Measurements from ENCODE around the gene GAPDH. TPM values are rescaled to one million over a fixed set of nuclear protein-coding genes. Genes with fewer than 3 reads are reported as not detected.

GAPDH gene
- total RNA-seq: 4,775 and 7,237 TPM in 2 replicates

DNA sequence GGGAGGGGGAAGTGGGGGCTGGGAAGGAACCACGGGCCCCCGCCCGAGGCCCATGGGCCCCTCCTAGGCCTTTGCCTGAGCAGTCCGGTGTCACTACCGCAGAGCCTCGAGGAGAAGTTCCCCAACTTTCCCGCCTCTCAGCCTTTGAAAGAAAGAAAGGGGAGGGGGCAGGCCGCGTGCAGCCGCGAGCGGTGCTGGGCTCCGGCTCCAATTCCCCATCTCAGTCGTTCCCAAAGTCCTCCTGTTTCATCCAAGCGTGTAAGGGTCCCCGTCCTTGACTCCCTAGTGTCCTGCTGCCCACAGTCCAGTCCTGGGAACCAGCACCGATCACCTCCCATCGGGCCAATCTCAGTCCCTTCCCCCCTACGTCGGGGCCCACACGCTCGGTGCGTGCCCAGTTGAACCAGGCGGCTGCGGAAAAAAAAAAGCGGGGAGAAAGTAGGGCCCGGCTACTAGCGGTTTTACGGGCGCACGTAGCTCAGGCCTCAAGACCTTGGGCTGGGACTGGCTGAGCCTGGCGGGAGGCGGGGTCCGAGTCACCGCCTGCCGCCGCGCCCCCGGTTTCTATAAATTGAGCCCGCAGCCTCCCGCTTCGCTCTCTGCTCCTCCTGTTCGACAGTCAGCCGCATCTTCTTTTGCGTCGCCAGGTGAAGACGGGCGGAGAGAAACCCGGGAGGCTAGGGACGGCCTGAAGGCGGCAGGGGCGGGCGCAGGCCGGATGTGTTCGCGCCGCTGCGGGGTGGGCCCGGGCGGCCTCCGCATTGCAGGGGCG lies at the start of gene GAPDH:
Gene GAPDH, plus strand, starts transcription at position 595 of the 772 bp plus-strand sequence. CDS start 316 bp downstream, outside the sequence.

DNA sequence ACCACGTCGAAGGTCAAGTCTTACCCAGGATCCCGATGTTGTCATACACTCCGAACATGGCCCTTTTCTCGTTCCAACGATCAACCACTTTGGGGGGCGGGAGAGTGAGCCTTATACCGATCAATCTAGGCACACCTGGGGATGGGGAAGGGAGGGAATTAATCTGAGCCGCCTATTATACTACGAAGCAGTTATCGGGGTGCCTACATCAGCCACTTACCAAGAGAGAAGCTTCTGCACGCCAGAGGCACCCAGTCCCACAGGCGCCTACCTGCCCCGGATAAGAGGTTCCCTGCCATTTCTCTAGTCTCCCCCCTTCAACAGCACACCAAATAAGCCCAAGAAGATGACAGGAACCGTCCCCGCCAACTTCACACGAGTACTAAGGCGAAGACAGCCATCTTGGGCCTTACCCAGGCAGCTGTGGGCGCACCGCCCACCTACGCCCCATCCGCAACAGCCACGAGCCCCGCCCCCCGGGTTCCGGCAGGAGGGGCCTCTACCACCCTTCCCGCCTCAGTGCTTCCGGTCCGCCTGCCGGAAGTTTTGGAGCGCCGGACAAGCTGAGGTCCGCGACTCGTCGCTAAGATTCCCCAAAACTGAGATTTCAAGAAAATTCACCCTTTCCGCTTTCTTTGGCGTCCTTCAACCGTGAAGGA lies 41.4 kb upstream of the GAPDH start, which contains the start of gene MRPL51:
Gene MRPL51, minus strand, starts transcription at position 425 of the 659 bp plus-strand sequence. Its CDS starts 126 bp downstream, at position 299.

DNA sequence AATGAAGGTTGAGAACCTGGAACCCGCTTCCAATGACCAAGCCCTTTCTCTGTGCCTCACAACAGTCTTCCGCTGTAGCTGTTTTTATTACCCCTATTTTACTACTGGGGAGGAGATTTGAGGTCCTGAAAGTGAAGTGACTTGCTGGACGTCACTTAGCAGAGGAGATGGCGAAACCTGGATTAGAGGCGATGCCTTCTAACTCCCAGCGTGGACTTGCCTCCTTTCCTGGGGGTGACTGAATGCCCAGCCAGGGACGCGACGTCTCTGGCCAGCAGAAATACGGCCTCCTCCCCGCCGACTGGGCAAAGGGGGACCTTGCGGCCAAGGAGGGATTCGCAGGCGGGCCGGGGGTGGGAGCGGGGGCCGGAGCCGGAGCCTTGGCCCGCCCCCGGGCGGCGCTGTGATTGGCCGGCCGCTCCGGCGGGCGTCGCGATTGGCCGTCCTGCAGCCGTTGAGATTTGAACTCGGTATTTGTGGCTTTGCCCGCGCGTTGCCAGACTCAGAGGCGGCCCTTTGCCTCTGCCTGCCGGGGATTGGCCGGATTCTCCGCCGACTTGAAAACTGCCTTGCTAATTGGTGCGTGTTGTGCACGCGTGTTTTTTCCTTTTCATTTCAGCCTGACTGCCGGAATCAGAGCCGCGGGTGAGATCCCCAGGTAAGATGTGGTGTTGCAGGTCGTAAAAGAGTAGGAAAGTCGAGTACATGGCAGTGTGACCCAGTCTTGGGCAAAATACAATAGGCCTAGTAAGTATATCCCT lies 40.6 kb upstream of the GAPDH start, which contains the start of gene NCAPD2:
Gene NCAPD2, plus strand, starts transcription at position 606 of the 761 bp plus-strand sequence. CDS start 997 bp downstream, outside the sequence.

Other genes starting within 250 kb of the GAPDH start
- not detected in 2 replicates for gene PLEKHG6, start 223.8 kb upstream of the GAPDH start, total RNA-seq
- gene TNFRSF1A, start 192.4 kb upstream of the GAPDH start, total RNA-seq: 36.5 and 44.5 TPM in 2 replicates
- gene SCNN1A, start 159.0 kb upstream of the GAPDH start, total RNA-seq: under 0.01 TPM in 1 of 2 replicates, not detected in the other
- gene LTBR, start 150.4 kb upstream of the GAPDH start, total RNA-seq: 25.7 and 32.7 TPM in 2 replicates
- not detected in 2 replicates for gene CD27, start 89.6 kb upstream of the GAPDH start, total RNA-seq
- 3.9 and 6.8 TPM in 2 replicates for gene TAPBPL, start 82.5 kb upstream of the GAPDH start, total RNA-seq
- gene VAMP1, start 63.8 kb upstream of the GAPDH start, total RNA-seq: 2.3 and 2.7 TPM in 2 replicates
- 109 and 117 TPM in 2 replicates for gene MRPL51, start 41.3 kb upstream of the GAPDH start, total RNA-seq
- 44.8 and 62.3 TPM in 2 replicates for gene NCAPD2, start 40.4 kb upstream of the GAPDH start, total RNA-seq
- gene IFFO1, start 21.5 kb downstream of the GAPDH start, total RNA-seq: 7.6 and 7.8 TPM in 2 replicates
- gene NOP2, start 33.8 kb downstream of the GAPDH start, total RNA-seq: 21.4 and 33.9 TPM in 2 replicates
- gene CHD4, start 72.9 kb downstream of the GAPDH start, total RNA-seq: 143 and 200 TPM in 2 replicates
- not detected in 2 replicates for gene LPAR5, start 101.4 kb downstream of the GAPDH start, total RNA-seq
- gene ACRBP, start 112.9 kb downstream of the GAPDH start, total RNA-seq: 0.32 and 0.46 TPM in 2 replicates
- 36.7 and 52.1 TPM in 2 replicates for gene ING4, start 128.6 kb downstream of the GAPDH start, total RNA-seq
- gene ZNF384, start 154.9 kb downstream of the GAPDH start, total RNA-seq: 7.1 and 8.8 TPM in 2 replicates
- gene PIANP, start 166.3 kb downstream of the GAPDH start, total RNA-seq: under 0.01 TPM in 1 of 2 replicates, not detected in the other
- gene COPS7A, start 189.5 kb downstream of the GAPDH start, total RNA-seq: 32.2 and 33.4 TPM in 2 replicates
- gene MLF2, start 218.6 kb downstream of the GAPDH start, total RNA-seq: 89.3 and 94.7 TPM in 2 replicates
- 39.4 and 54.6 TPM in 2 replicates for gene PTMS, start 231.8 kb downstream of the GAPDH start, total RNA-seq
- gene LAG3, start 238.0 kb downstream of the GAPDH start, total RNA-seq: under 0.01 and 0.15 TPM in 2 replicates